ENCODE results near the gene ZC2HC1C. TPM values are rescaled to one million over a fixed set of nuclear protein-coding genes. Genes with fewer than 3 reads are reported as not detected.

ZC2HC1C gene
- total and polyA plus RNA-seq, 10 of the 15 experiments (the other 5 are each of a cell fraction or from before 2014, with no cell fraction given): 0.92 to 3.7 (median 1.6) TPM

DNA sequence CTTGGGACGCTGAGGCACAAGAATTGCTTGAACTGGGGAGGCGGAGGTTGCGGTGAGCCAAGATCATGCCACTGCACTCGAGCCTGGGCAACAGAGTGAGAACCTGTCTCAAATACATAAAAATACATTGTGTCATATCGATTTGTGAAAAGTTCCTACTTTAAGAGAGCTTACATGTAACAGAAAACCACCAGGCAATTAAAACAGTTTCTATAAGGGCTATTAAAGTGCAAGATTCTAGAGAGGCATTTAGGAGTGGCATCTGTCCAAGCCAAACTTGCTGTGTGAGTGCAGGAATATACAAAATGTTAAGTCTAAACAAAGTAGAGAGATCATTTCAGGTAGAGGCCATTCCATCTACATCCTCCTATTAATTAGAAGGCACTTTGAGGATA lies 59.2 kb downstream of the ZC2HC1C start:
- 83% methylated on average over 5 of the region's 5 CpGs for WGBS (ENCODE audit: insufficient coverage, insufficient replicate concordance, low lambda C conversion rate, missing lambda C conversion rate)
- H3K9me3 ChIP-seq (replicated peaks; ENCODE audit: control insufficient read depth, insufficient read depth, low read length): no peaks in the 10 kb centered on the region
- H3K36me3 ChIP-seq (ENCODE audit: control insufficient read depth in 2 of 2, insufficient read depth in 2 of 2, low read length in 1 of 2): peaks cover 0 to 7% of the 10 kb centered on the region in 2 experiments; a peak in 2 of 4 replicates
- ATAC-seq: no peak
- intact Hi-C loops (cut with micrococcal nuclease; ENCODE audit: unreplicated experiment): no loop called here
- no peaks in the 10 kb centered on the region for H4K20me1 ChIP-seq (ENCODE audit: control insufficient read depth, insufficient read depth)
- peak overlapping the region; percentile 95 for H3K4me2 ChIP-seq (ENCODE audit: control insufficient read depth, insufficient read depth)
- POLR2A ChIA-PET: interaction anchor here (0.9 to 1.3 kb wide), 2 partner anchors 15 to 174 kb away, joined by 3 read pairs; no protein-coding TSS in a partner anchor
- no peak overlapping the region for H3K9ac ChIP-seq (ENCODE audit: control insufficient read depth, insufficient read depth, low read length)
- no TSS peak for BruUV-seq (replicated peaks)
- H3K4me1 ChIP-seq (ENCODE audit: control insufficient read depth, insufficient read depth, low read length): peaks cover 11% of the 10 kb centered on the region
- H3K27me3 ChIP-seq (replicated peaks in 1 of 2; ENCODE audit: control insufficient read depth in 2 of 2, insufficient read depth in 2 of 2, low read length in 1 of 2): no peaks in the 10 kb centered on the region
- no peak for DNase-seq (ENCODE audit: low read depth, low spot score)
- H3K79me2 ChIP-seq (ENCODE audit: control insufficient read depth, insufficient read depth, low read length): peaks cover 32% of the 10 kb centered on the region
- TF ChIP-seq, protein P1, sequence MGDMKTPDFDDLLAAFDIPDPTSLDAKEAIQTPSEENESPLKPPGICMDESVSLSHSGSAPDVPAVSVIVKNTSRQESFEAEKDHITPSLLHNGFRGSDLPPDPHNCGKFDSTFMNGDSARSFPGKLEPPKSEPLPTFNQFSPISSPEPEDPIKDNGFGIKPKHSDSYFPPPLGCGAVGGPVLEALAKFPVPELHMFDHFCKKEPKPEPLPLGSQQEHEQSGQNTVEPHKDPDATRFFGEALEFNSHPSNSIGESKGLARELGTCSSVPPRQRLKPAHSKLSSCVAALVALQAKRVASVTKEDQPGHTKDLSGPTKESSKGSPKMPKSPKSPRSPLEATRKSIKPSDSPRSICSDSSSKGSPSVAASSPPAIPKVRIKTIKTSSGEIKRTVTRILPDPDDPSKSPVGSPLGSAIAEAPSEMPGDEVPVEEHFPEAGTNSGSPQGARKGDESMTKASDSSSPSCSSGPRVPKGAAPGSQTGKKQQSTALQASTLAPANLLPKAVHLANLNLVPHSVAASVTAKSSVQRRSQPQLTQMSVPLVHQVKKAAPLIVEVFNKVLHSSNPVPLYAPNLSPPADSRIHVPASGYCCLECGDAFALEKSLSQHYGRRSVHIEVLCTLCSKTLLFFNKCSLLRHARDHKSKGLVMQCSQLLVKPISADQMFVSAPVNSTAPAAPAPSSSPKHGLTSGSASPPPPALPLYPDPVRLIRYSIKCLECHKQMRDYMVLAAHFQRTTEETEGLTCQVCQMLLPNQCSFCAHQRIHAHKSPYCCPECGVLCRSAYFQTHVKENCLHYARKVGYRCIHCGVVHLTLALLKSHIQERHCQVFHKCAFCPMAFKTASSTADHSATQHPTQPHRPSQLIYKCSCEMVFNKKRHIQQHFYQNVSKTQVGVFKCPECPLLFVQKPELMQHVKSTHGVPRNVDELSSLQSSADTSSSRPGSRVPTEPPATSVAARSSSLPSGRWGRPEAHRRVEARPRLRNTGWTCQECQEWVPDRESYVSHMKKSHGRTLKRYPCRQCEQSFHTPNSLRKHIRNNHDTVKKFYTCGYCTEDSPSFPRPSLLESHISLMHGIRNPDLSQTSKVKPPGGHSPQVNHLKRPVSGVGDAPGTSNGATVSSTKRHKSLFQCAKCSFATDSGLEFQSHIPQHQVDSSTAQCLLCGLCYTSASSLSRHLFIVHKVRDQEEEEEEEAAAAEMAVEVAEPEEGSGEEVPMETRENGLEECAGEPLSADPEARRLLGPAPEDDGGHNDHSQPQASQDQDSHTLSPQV (IDR thresholded peaks at IDR 0.05): no peak
- TF ChIP-seq TARDBP (IDR thresholded peaks at IDR 0.05; ENCODE audit: borderline replicate concordance) (no peak), RFX5 (IDR thresholded peaks at IDR 0.05; ENCODE audit: low read depth, low read length) (no peak), ZBTB11 (CRISPR knock-in tag; IDR thresholded peaks at IDR 0.05) (no peak), NFXL1 (IDR thresholded peaks at IDR 0.05; ENCODE audit: borderline replicate concordance) (no peak), ZNF207 (IDR thresholded peaks at IDR 0.05; ENCODE audit: borderline replicate concordance) (no peak), ETV6 (conservative IDR thresholded peaks at IDR 0.05 in 1 of 2, IDR thresholded peaks at IDR 0.05 in 1 of 2; ENCODE audit: borderline replicate concordance in 1 of 2, low read depth in 1 of 2) (no peak), YBX1 (IDR thresholded peaks at IDR 0.05) (no peak), NFIC (IDR thresholded peaks at IDR 0.05; ENCODE audit: low read depth, low read length) (no peak), NR2C2 (IDR thresholded peaks at IDR 0.05; ENCODE audit: borderline replicate concordance, control insufficient read depth, insufficient read length, low read depth) (no peak), IRF3 (IDR thresholded peaks at IDR 0.05) (no peak), ZBED1 (IDR thresholded peaks at IDR 0.05; ENCODE audit: borderline replicate concordance) (no peak), SP1 (IDR thresholded peaks at IDR 0.05; ENCODE audit: low read depth, low read length) (no peak), IRF4 (IDR thresholded peaks at IDR 0.05; ENCODE audit: low read depth, low read length) (no peak)
- in situ Hi-C loops (cut with MboI): loop anchor here (5.0 to 10.0 kb wide), 3 partner anchors 356 to 526 kb away; no protein-coding TSS in a partner anchor
- H2AFZ ChIP-seq (ENCODE audit: control insufficient read depth, low read depth, low read length): no peak overlapping the region
- SMC1A ChIA-PET (ENCODE audit: uncharacterized antibody, unreplicated experiment): interaction anchor here (0.8 to 5.2 kb wide), 6 partner anchors 8 to 358 kb away, joined by 3 to 154 read pairs (median 4); no protein-coding TSS in a partner anchor
- RAD21 ChIA-PET (ENCODE audit: unreplicated experiment): interaction anchor here (1.2 to 1.8 kb wide), 2 partner anchors 10 to 325 kb away, joined by 3 to 4 read pairs; no protein-coding TSS in a partner anchor
- H3K4me3 ChIP-seq: no peak overlapping the region
- CTCF ChIA-PET: interaction anchor here (0.6 to 11.2 kb wide), 4 partner anchors 11 to 539 kb away, joined by 3 to 279 read pairs (median 3); no protein-coding TSS in a partner anchor
- no peak for FAIRE-seq
- H3K27ac ChIP-seq (ENCODE audit: control insufficient read depth, insufficient read depth): no peak overlapping the region; the same call in 1 of the 2 replicates

Measured in GM12878 (cell line).